Umbilical cord (tissue), 2 donors: ENCODE data around the gene LAMTOR1. TPM values are rescaled to one million over a fixed set of nuclear protein-coding genes. Genes with fewer than 3 reads are reported as not detected.
A peak's percentile ranks its signal among the peaks of the same experiment; 100 is the strongest.

ENCODE experiments used
- DNase-seq: peaks from one replicate; pipeline ENCODE4 v3.0.0-alpha.2; 2015; ENCODE audit warnings: low spot score
- total RNA-seq: library from RNA; depleted of rRNA; stranded (reverse); fragments of >200 nt; gene quantifications from one replicate; pipeline ENCODE4 v1.2.3, GENCODE V29; 2014; ENCODE audit warnings: low replicate concordance; ENCODE audit not compliant: insufficient read depth

The LAMTOR1 gene
- total RNA-seq, 1 donor from 2014 or later, result 57.1 TPM

- no peak for DNase-seq
These were observed 21.2 kb downstream of the LAMTOR1 start for GRCh38 chr11:72081821-72082453.

- no peak for DNase-seq
These were observed 21.9 kb downstream of the LAMTOR1 start for GRCh38 chr11:72081184-72081644.

- DNase-seq, result peak; percentile 100
These were observed 22.5 kb downstream of the LAMTOR1 start, which contains the start of the genes LRRC51 and NUMA1 for GRCh38 chr11:72080326-72081183. Gene LRRC51, plus strand, starts transcription at chr11:72080850. Its CDS starts 8,234 bp downstream, at chr11:72089084. Gene NUMA1, minus strand, starts transcription at chr11:72080542. Its CDS starts 44,599 bp downstream, at chr11:72035943.

GRCh38 chr11:72079819-72080325 is 23.2 kb downstream of the LAMTOR1 start:
- no peak for DNase-seq

- no peak for DNase-seq
These were observed 24.6 kb downstream of the LAMTOR1 start for GRCh38 chr11:72078477-72078876.

GRCh38 chr11:72075756-72076155 is 27.3 kb downstream of the LAMTOR1 start:
- no peak for DNase-seq

- DNase-seq, result no peak
These were observed 28.0 kb downstream of the LAMTOR1 start for GRCh38 chr11:72075109-72075508.

- DNase-seq, result peak; percentile 88
These were observed 30.7 kb downstream of the LAMTOR1 start for GRCh38 chr11:72072348-72072747.

GRCh38 chr11:72070491-72070890 is 32.6 kb downstream of the LAMTOR1 start:
- DNase-seq, result no peak

- peak; percentile 91 for DNase-seq
These were observed 33.3 kb downstream of the LAMTOR1 start for GRCh38 chr11:72069787-72070251.

- no peak for DNase-seq
These were observed 33.9 kb downstream of the LAMTOR1 start for GRCh38 chr11:72069200-72069599.

- DNase-seq, result no peak
These were observed 35.4 kb downstream of the LAMTOR1 start for GRCh38 chr11:72067676-72068075.

GRCh38 chr11:72067266-72067665 is 35.8 kb downstream of the LAMTOR1 start:
- DNase-seq, result no peak

GRCh38 chr11:72066855-72067254 is 36.2 kb downstream of the LAMTOR1 start:
- DNase-seq, result no peak

GRCh38 chr11:72061739-72062396 is 41.2 kb downstream of the LAMTOR1 start:
- DNase-seq, result no peak

GRCh38 chr11:72058416-72059034 is 44.6 kb downstream of the LAMTOR1 start:
- no peak for DNase-seq

- no peak for DNase-seq
These were observed 54.2 kb downstream of the LAMTOR1 start for GRCh38 chr11:72048766-72049460.
